Activated CD4-positive, alpha-beta memory T cell treated with anti-CD3 and anti-CD28 coated beads, Interleukin-2, amount 10 ng/mL, durations not matched to agents 7 days and 5 days (primary cell): Measurements from ENCODE around the gene PKLR. TPM values are rescaled to one million over a fixed set of nuclear protein-coding genes. Genes with fewer than 3 reads are reported as not detected.
A peak's percentile ranks its signal among the peaks of the same experiment; 100 is the strongest.
"Not testable (repeated sequence)": the region's sequence is repeated elsewhere in the genome, so short reads cannot be mapped to it uniquely, and the experiment has no call there.

Source experiments
- CTCF ChIA-PET: fragments of 350-600 bp; sonication (Branson Sonifier 250); formaldehyde crosslinking; loops from one replicate; lab custom pipeline; 2021; ENCODE audit warnings: antibody characterized with exemption, inconsistent platforms; lab: Charles Lee
- POLR2A ChIA-PET: fragments of 350-600 bp; sonication (Branson Sonifier 250); formaldehyde crosslinking; loops from one replicate; lab custom pipeline; 2021; ENCODE audit warnings: antibody characterized with exemption; lab: Charles Lee
- DNase-seq: peaks from one replicate; pipeline ENCODE4 v3.0.0-alpha.2; 2020
- H3K27ac Mint-ChIP-seq: one replicate; pipeline ENCODE4 v1.8.0; 2021; ENCODE audit warnings: mild to moderate bottlenecking, mixed read lengths
- H3K27me3 Mint-ChIP-seq: one replicate; pipeline ENCODE4 v1.8.0; 2021; ENCODE audit warnings: mixed read lengths
- H3K36me3 Mint-ChIP-seq: one replicate; pipeline ENCODE4 v1.8.0; 2021; ENCODE audit warnings: low read depth, mixed read lengths
- H3K4me1 Mint-ChIP-seq: one replicate; pipeline ENCODE4 v1.8.0; 2021; ENCODE audit warnings: mixed read lengths
- H3K4me3 Mint-ChIP-seq: one replicate; pipeline ENCODE4 v1.8.0; 2021; ENCODE audit warnings: mild to moderate bottlenecking, mixed read lengths
- H3K9me3 Mint-ChIP-seq: one replicate; pipeline ENCODE4 v1.8.0; 2021; ENCODE audit warnings: mixed read lengths
- total RNA-seq, 2 experiments: library from RNA; stranded (reverse); gene quantifications; one replicate each; pipeline ENCODE4 v1.2.3, GENCODE V29; 2021

Gene PKLR
- total RNA-seq, 2 experiments from 2014 or later, result not detected

GRCh38 chr1:155250633-155251449 lies 50.4 kb downstream of the PKLR start:
- Mint-ChIP-seq H3K4me3 (peak overlapping the region; percentile 54), H3K9me3 (no peaks in the 10 kb centered on the region), H3K27ac (peak overlapping the region; percentile 49), H3K4me1 (peaks cover 36% of the 10 kb centered on the region), H3K27me3 (no peaks in the 10 kb centered on the region), H3K36me3 (no peaks in the 10 kb centered on the region)
- POLR2A ChIA-PET, result interaction anchor here (0.8 to 4.8 kb wide), 16 partner anchors 9 to 315 kb away, joined by 3 to 26 read pairs (median 5); partner anchors contain the start of genes CLK2, KRTCAP2, RUSC1 and SCAMP3
- DNase-seq, result peak; percentile 97
- CTCF ChIA-PET, result interaction anchor here (0.6 to 5.1 kb wide), 41 partner anchors 9 to 690 kb away, joined by 3 to 91 read pairs (median 5); partner anchors contain the start of genes CLK2, FDPS, KRTCAP2 and MTX1

- DNase-seq, result no peak
- Mint-ChIP-seq H3K36me3 (no peaks in the 10 kb centered on the region), H3K4me1 (peaks cover 37% of the 10 kb centered on the region), H3K4me3 (peak overlapping the region; percentile 65), H3K27me3 (no peaks in the 10 kb centered on the region), H3K27ac (peak overlapping the region; percentile 65), H3K9me3 (no peaks in the 10 kb centered on the region)
- ChIA-PET CTCF (interaction anchor here (0.5 to 5.1 kb wide), 36 partner anchors 9 to 690 kb away, joined by 3 to 91 read pairs (median 6); partner anchors contain the start of genes CLK2, FDPS, KRTCAP2 and MTX1), POLR2A (interaction anchor here (1.0 to 4.8 kb wide), 14 partner anchors 9 to 316 kb away, joined by 3 to 26 read pairs (median 8); partner anchors contain the start of genes CLK2, KRTCAP2, RUSC1 and SCAMP3)
Observed at GRCh38 chr1:155250246-155250632, 51.0 kb downstream of the PKLR start.

GRCh38 chr1:155247667-155248553 lies 53.3 kb downstream of the PKLR start:
- POLR2A ChIA-PET, result interaction anchor here (0.9 to 1.3 kb wide), 3 partner anchors 13 to 288 kb away, joined by 3 to 4 read pairs (median 3); no protein-coding TSS in a partner anchor
- H3K4me1 Mint-ChIP-seq, result peaks cover 34% of the 10 kb centered on the region
- DNase-seq, result no peak
- peaks cover 3% of the 10 kb centered on the region for H3K36me3 Mint-ChIP-seq
- H3K9me3 Mint-ChIP-seq, result no peaks in the 10 kb centered on the region
- no peak overlapping the region for H3K4me3 Mint-ChIP-seq
- H3K27me3 Mint-ChIP-seq, result peaks cover 2% of the 10 kb centered on the region
- H3K27ac Mint-ChIP-seq, result no peak overlapping the region
- CTCF ChIA-PET, result interaction anchor here (0.6 to 5.1 kb wide), 6 partner anchors 12 to 109 kb away, joined by 3 to 91 read pairs (median 9); partner anchors contain the start of gene SCAMP3

GRCh38 chr1:155246796-155247195 lies 54.4 kb downstream of the PKLR start:
- H3K36me3 Mint-ChIP-seq, DNase-seq, H3K27me3 Mint-ChIP-seq, H3K4me3 Mint-ChIP-seq, H3K27ac Mint-ChIP-seq, H3K9me3 Mint-ChIP-seq: not testable (repeated sequence)
- ChIA-PET CTCF (interaction anchor here (1.1 to 1.5 kb wide), 2 partner anchors 20 to 40 kb away, joined by 3 to 4 read pairs; no protein-coding TSS in a partner anchor), POLR2A (interaction anchor here (1.3 kb wide), 1 partner anchor 14 kb away, joined by 4 read pairs; no protein-coding TSS in a partner anchor)
- peaks cover 43% of the 10 kb centered on the region for H3K4me1 Mint-ChIP-seq

GRCh38 chr1:155245163-155245524 lies 56.1 kb downstream of the PKLR start:
- CTCF ChIA-PET, result interaction anchor here (1.2 to 4.1 kb wide), 3 partner anchors 18 to 78 kb away, joined by 5 to 19 read pairs (median 10); partner anchors contain the start of gene KRTCAP2
- POLR2A ChIA-PET, result interaction anchor here (0.6 to 4.0 kb wide), 20 partner anchors 8 to 842 kb away, joined by 3 to 42 read pairs (median 5); partner anchors contain the start of genes CLK2, ENTREP3, KRTCAP2 and MTX1
- peak overlapping the region; percentile 74 for H3K4me3 Mint-ChIP-seq
- peaks cover 11% of the 10 kb centered on the region for H3K36me3 Mint-ChIP-seq
- H3K9me3 Mint-ChIP-seq, result no peaks in the 10 kb centered on the region
- DNase-seq, result no peak
- peak overlapping the region; percentile 88 for H3K27ac Mint-ChIP-seq
- H3K4me1 Mint-ChIP-seq, result peaks cover 51% of the 10 kb centered on the region
- H3K27me3 Mint-ChIP-seq, result peaks cover 2% of the 10 kb centered on the region

GRCh38 chr1:155244368-155245162 lies 56.7 kb downstream of the PKLR start:
- POLR2A ChIA-PET, result interaction anchor here (0.6 to 4.3 kb wide), 26 partner anchors 9 to 842 kb away, joined by 3 to 42 read pairs (median 4); partner anchors contain the start of genes CLK2, ENTREP3, KRTCAP2 and MTX1
- Mint-ChIP-seq H3K4me1 (peaks cover 54% of the 10 kb centered on the region), H3K36me3 (peaks cover 11% of the 10 kb centered on the region), H3K4me3 (peak overlapping the region; percentile 74), H3K27ac (peak overlapping the region; percentile 88), H3K27me3 (peaks cover 2% of the 10 kb centered on the region), H3K9me3 (no peaks in the 10 kb centered on the region)
- CTCF ChIA-PET, result interaction anchor here (0.7 to 4.1 kb wide), 7 partner anchors 18 to 79 kb away, joined by 3 to 19 read pairs (median 5); partner anchors contain the start of gene KRTCAP2
- DNase-seq, result peak; percentile 99

GRCh38 chr1:155242805-155243358 lies 58.4 kb downstream of the PKLR start:
- ChIA-PET CTCF (interaction anchor here (1.2 to 4.1 kb wide), 4 partner anchors 8 to 158 kb away, joined by 5 to 23 read pairs (median 14); partner anchors contain the start of gene KRTCAP2), POLR2A (interaction anchor here (2.5 to 4.3 kb wide), 6 partner anchors 15 to 65 kb away, joined by 6 to 42 read pairs (median 20); partner anchors contain the start of genes CLK2, MTX1, SCAMP3 and THBS3)
- H3K4me1 Mint-ChIP-seq, result peaks cover 63% of the 10 kb centered on the region
- H3K36me3 Mint-ChIP-seq, result peaks cover 20% of the 10 kb centered on the region
- no peaks in the 10 kb centered on the region for H3K9me3 Mint-ChIP-seq
- peak overlapping the region; percentile 74 for H3K4me3 Mint-ChIP-seq
- peaks cover 2% of the 10 kb centered on the region for H3K27me3 Mint-ChIP-seq
- H3K27ac Mint-ChIP-seq, result peak overlapping the region; percentile 88
- no peak for DNase-seq

GRCh38 chr1:155241841-155242264 lies 59.4 kb downstream of the PKLR start:
- POLR2A ChIA-PET, result interaction anchor here (1.0 to 4.3 kb wide), 8 partner anchors 8 to 66 kb away, joined by 3 to 41 read pairs (median 7); partner anchors contain the start of genes FDPS and MTX1
- peak; percentile 37 for DNase-seq
- CTCF ChIA-PET, result interaction anchor here (0.7 to 3.4 kb wide), 6 partner anchors 9 to 157 kb away, joined by 3 to 23 read pairs (median 6); partner anchors contain the start of genes MTX1 and THBS3
- Mint-ChIP-seq H3K27me3 (peaks cover 2% of the 10 kb centered on the region), H3K4me1 (peaks cover 65% of the 10 kb centered on the region), H3K27ac (peak overlapping the region; percentile 89), H3K9me3 (no peaks in the 10 kb centered on the region), H3K36me3 (peaks cover 31% of the 10 kb centered on the region), H3K4me3 (peak overlapping the region; percentile 72)

- ChIA-PET POLR2A (interaction anchor here (1.0 to 4.3 kb wide), 9 partner anchors 9 to 83 kb away, joined by 3 to 41 read pairs (median 5); partner anchors contain the start of genes FDPS and MTX1), CTCF (interaction anchor here (0.7 to 3.4 kb wide), 6 partner anchors 10 to 156 kb away, joined by 3 to 23 read pairs (median 6); partner anchors contain the start of genes MTX1 and THBS3)
- Mint-ChIP-seq H3K9me3 (no peaks in the 10 kb centered on the region), H3K27ac (peak overlapping the region; percentile 89), H3K4me1 (peaks cover 70% of the 10 kb centered on the region), H3K36me3 (peaks cover 36% of the 10 kb centered on the region), H3K27me3 (peaks cover 2% of the 10 kb centered on the region), H3K4me3 (peak overlapping the region; percentile 72)
- peak; percentile 80 for DNase-seq
Observed at GRCh38 chr1:155241069-155241679, 60.1 kb downstream of the PKLR start.
